Mucosa of stomach (tissue), 1 donor: Measurements from ENCODE around the gene AKAP12.
A peak's percentile ranks its signal among the peaks of the same experiment; 100 is the strongest.

ENCODE experiments used
- H3K27me3 ChIP-seq: one replicate; pipeline ENCODE4 v1.7.0; 2013; ENCODE audit warnings: mild to moderate bottlenecking, low read length; ENCODE audit not compliant: control insufficient read depth, insufficient read depth
- H3K36me3 ChIP-seq: one replicate; pipeline ENCODE4 v1.7.0; 2013; ENCODE audit warnings: low read length; ENCODE audit not compliant: control insufficient read depth, insufficient read depth
- H3K4me1 ChIP-seq: one replicate; pipeline ENCODE4 v1.7.0; 2013; ENCODE audit warnings: mild to moderate bottlenecking, low read length; ENCODE audit not compliant: control insufficient read depth, insufficient read depth
- H3K4me3 ChIP-seq: one replicate; pipeline ENCODE4 v1.7.0; 2013; ENCODE audit warnings: low read length
- H3K9ac ChIP-seq: one replicate; pipeline ENCODE4 v1.7.0; 2013; ENCODE audit warnings: mild to moderate bottlenecking, low read length, moderate library complexity
- H3K9me3 ChIP-seq: one replicate; pipeline ENCODE4 v1.7.0; 2013; ENCODE audit warnings: mild to moderate bottlenecking, low read length, moderate library complexity; ENCODE audit not compliant: control insufficient read depth
- donor health status: Pancreatic carcinoma.

The AKAP12 gene, protein sequence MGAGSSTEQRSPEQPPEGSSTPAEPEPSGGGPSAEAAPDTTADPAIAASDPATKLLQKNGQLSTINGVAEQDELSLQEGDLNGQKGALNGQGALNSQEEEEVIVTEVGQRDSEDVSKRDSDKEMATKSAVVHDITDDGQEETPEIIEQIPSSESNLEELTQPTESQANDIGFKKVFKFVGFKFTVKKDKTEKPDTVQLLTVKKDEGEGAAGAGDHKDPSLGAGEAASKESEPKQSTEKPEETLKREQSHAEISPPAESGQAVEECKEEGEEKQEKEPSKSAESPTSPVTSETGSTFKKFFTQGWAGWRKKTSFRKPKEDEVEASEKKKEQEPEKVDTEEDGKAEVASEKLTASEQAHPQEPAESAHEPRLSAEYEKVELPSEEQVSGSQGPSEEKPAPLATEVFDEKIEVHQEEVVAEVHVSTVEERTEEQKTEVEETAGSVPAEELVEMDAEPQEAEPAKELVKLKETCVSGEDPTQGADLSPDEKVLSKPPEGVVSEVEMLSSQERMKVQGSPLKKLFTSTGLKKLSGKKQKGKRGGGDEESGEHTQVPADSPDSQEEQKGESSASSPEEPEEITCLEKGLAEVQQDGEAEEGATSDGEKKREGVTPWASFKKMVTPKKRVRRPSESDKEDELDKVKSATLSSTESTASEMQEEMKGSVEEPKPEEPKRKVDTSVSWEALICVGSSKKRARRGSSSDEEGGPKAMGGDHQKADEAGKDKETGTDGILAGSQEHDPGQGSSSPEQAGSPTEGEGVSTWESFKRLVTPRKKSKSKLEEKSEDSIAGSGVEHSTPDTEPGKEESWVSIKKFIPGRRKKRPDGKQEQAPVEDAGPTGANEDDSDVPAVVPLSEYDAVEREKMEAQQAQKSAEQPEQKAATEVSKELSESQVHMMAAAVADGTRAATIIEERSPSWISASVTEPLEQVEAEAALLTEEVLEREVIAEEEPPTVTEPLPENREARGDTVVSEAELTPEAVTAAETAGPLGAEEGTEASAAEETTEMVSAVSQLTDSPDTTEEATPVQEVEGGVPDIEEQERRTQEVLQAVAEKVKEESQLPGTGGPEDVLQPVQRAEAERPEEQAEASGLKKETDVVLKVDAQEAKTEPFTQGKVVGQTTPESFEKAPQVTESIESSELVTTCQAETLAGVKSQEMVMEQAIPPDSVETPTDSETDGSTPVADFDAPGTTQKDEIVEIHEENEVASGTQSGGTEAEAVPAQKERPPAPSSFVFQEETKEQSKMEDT (N-terminal part only)

DNA sequence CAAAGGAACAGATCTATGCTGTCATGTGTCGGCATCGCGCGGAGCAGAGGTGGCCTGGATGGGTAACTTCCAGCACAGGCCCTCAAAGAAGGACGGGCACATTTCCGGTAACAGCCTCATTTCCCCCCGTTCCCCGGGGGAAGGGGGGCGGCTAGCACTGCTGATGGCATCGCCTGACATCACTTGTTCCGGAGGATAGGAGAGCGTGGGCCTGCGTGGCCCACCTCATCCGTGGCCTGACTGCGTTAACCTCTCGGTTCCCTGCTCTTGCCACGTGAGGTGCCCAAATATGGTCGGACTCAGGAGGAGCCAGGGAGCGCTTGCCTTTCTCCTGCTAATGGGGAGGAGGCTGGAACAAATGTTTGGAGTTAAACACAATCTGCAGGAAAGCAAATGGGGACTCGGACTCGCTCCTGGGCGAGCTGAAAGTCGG is at the start of gene AKAP12:
TSS of gene AKAP12 (plus strand) at position 365 of the 433 bp plus-strand sequence. CDS start 596 bp downstream, outside the sequence.
- peaks cover 24% of the 10 kb centered on the region for H3K27me3 ChIP-seq
- H3K4me1 ChIP-seq, result no peaks in the 10 kb centered on the region
- H3K9ac ChIP-seq, result peak within 1 kb of the TSS; percentile 39
- no peak within 1 kb of the TSS for H3K4me3 ChIP-seq
- H3K36me3 ChIP-seq, result no peaks in the 10 kb centered on the region
- no peaks in the 10 kb centered on the region for H3K9me3 ChIP-seq

DNA sequence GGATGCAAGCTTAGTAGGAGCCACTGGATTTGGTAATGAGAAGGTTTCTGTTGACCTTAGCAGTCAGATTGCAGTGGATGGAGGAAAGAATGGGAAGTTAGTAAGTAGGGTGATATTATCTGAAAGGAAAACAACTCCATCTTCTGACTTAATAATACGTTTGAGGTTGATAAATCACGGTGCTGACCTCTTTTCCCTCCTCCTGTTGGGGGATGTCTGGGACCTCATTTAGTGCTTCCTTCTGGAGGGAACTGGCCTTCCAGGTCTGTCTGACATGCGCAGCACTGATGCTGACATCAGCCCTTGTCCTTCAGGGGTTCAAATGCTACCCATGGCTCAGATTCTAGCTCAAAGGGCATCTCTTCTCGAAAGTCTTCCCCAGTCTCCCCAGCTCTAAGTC is 48.2 kb upstream of the AKAP12 start:
- Histone ChIP-seq H3K4me3 (no peak overlapping the region), H3K9ac (no peak overlapping the region), H3K36me3 (no peaks in the 10 kb centered on the region), H3K27me3 (no peaks in the 10 kb centered on the region), H3K9me3 (no peaks in the 10 kb centered on the region), H3K4me1 (no peaks in the 10 kb centered on the region)

DNA sequence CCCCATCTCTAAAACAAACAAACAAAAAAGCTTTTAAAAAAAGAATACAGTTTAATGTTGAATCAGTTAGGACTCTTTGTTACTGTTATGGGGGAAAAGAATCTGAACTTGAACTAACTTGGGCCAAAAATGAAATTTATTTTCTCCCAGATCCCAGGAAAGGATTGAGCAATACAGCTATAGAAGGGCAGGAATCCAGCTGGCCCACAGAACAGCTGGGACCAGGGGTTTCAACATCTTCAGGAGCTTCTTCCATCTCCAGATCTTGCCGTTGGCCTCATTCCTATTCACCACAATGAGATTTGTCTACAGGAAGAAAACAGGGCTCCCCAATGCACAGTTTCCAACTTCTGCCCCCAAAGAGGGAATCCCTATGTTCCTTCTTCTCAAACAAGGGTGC is 43.2 kb upstream of the AKAP12 start:
- Histone ChIP-seq H3K4me1 (no peaks in the 10 kb centered on the region), H3K9ac (no peak overlapping the region), H3K4me3 (no peak overlapping the region), H3K36me3 (no peaks in the 10 kb centered on the region), H3K27me3 (no peaks in the 10 kb centered on the region), H3K9me3 (no peaks in the 10 kb centered on the region)

DNA sequence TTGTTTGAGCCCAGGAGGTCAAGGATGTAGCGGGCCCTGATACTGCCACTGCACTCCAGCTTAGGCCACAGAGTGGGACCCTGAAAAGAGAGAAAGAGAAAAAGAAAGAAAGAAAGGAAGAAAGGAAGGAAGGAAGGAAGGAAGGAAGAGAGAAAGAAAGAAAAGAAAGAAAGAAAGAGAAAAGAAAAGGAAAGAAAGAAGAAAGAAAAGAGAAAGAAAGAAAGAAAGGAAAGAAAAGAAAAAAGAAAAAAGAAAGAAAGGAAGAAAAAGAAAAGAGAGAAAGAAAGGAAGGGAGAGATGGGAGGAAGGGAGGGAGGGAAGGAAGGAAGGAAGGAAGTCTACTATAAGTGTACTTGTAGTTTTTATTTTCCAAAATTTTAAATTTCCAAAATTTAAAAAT is 42.2 kb upstream of the AKAP12 start:
- Histone ChIP-seq H3K4me1 (no peaks in the 10 kb centered on the region), H3K4me3 (no peak overlapping the region), H3K9ac (no peak overlapping the region), H3K9me3 (no peaks in the 10 kb centered on the region), H3K36me3 (no peaks in the 10 kb centered on the region), H3K27me3 (no peaks in the 10 kb centered on the region)

DNA sequence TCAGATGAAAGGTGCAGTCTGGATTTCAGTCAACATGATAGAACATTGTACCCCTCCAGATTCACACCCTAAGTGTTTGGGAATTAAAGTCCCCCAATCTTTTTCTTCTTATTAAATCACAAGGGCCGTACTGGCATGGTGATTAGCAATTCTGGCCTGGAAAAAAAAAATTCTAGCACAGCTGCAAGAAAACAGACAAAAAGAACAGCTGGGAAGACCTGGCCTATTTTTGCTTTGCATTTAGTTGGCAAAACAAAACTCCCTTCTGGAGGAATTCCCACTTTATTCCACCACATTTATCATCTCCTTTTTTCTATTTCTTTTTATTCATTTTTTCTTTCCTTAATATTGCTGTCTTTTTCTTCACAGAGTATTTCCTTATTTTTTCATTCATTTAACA is 39.8 kb upstream of the AKAP12 start:
- Histone ChIP-seq H3K36me3 (no peaks in the 10 kb centered on the region), H3K4me1 (no peaks in the 10 kb centered on the region), H3K9ac (no peak overlapping the region), H3K27me3 (no peaks in the 10 kb centered on the region), H3K4me3 (no peak overlapping the region), H3K9me3 (no peaks in the 10 kb centered on the region)

DNA sequence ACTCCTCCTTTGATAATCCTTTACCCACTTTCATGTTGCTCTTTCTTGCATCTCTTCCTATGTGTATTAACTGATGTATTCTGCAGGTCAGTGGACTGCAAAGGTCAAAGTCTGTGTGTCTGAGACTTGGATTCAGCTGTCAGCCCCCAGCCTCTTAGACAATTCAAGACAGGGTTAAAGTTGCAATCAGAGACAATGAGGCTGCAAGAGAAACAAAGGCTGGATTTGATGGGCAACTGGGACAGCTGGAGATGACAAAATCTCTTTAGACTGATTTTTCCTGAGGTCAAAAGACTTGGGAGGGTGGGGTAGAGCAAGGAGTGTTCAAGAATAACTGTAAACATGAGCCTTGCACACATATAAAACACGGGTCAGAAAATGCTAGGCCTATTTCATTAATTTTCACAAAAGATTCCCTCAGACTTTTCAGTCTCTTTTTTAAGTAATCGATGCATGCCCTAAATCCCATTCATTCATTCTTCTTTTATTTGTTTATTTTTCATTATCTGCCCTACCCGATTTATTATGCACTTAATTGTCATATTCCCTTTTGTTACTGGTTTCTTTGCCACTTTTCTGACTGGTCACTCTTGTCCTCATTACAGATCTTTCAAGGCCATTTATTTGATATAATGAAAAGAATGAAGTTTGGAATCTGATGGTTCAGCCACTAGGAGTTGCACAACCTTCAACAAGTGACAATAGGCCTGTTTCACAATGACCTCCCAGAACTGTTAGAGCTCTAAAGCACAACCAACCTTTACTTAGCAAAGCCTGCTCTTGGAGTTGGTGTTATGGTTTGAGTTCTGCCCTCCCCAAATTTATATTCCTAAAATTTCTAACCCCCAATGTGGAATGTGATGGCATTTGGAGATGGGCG is 33.8 kb upstream of the AKAP12 start:
- Histone ChIP-seq H3K4me1 (no peaks in the 10 kb centered on the region), H3K27me3 (peaks cover 9% of the 10 kb centered on the region), H3K36me3 (no peaks in the 10 kb centered on the region), H3K9me3 (no peaks in the 10 kb centered on the region), H3K9ac (no peak overlapping the region), H3K4me3 (no peak overlapping the region)

DNA sequence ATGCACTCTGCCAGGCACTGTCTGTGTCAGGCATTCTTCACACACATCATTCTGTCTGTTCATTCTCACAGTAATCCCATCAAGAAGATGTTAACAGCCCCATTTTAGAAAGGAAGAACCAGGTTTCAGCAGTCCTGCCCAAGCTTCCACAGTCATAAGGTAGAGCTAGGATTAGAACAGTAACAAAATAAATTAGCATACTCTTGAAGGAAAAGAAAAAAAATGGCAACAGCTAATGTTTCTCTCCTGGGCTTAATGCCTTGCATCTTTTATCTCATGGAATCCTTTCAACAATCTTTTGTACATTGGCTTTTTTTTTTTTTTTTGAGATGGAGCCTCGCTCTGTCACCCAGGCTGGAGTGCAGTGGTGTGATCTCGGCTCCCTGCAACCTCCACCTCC is 32.1 kb upstream of the AKAP12 start:
- Histone ChIP-seq H3K27me3 (peaks cover 9% of the 10 kb centered on the region), H3K9me3 (no peaks in the 10 kb centered on the region), H3K4me1 (no peaks in the 10 kb centered on the region), H3K4me3 (no peak overlapping the region), H3K9ac (no peak overlapping the region), H3K36me3 (no peaks in the 10 kb centered on the region)

DNA sequence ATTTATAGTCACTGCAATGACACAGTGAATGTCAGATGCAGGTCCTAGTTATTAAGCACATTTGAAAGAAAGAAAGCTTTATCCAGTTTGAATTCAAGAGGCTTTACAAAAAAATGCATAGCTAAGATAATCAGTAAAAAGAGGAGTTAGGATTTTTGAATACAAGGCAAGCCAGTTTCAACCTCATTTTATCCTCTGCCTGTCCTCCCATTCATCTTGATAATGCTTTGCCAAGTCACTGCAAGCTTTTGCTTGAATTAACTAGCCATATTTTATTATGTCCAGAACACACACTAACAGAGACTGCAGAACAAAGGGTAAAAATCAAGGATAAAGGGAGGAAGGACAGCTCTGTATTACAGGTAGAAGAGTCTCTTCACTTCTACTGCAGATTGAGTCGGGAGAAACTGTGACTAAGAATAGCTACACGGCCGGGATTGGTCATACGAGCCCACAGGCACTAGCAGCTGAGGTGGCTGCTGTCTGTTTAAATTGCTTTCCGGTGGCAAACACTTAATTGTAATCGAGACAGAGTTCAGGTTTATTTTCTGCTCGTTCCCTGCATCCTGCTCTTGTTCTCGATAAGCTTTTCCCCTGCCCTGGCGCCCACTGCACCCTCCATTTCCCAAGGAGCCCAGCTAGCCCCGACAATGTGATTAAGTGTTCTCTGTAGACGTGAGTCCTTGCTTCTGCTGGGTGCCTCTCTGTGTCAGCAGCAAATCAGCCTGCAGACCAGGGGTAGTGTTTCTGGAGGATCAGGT is 30.5 kb upstream of the AKAP12 start:
- H3K4me3 ChIP-seq, result no peak overlapping the region

DNA sequence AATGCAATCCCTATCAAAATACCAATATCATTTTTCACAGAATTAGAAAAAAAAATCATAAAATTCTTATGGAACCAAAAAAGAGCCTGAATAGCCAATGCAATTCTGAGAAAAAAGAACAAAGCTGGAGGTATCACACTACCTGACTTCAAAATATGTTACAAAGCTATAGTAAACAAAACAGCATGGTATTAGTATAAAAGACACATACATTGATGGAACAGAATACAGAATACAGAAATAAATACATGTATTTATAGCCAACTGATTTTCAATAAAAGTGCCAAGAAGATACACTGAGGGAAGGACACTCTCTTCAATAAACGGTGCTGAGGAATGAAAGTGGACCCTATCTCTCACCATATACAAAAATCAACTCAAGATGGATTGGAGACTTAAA is 28.7 kb upstream of the AKAP12 start:
- Histone ChIP-seq H3K4me1 (no peaks in the 10 kb centered on the region), H3K9ac (no peak overlapping the region), H3K4me3 (no peak overlapping the region), H3K27me3 (peaks cover 9% of the 10 kb centered on the region), H3K9me3 (no peaks in the 10 kb centered on the region), H3K36me3 (no peaks in the 10 kb centered on the region)

More for the DNA sequence above, 30.5 kb upstream of the AKAP12 start:
- H3K27me3 ChIP-seq, result peaks cover 9% of the 10 kb centered on the region
- H3K4me1 ChIP-seq, result no peaks in the 10 kb centered on the region
- no peaks in the 10 kb centered on the region for H3K9me3 ChIP-seq
- H3K9ac ChIP-seq, result no peak overlapping the region
- no peaks in the 10 kb centered on the region for H3K36me3 ChIP-seq

DNA sequence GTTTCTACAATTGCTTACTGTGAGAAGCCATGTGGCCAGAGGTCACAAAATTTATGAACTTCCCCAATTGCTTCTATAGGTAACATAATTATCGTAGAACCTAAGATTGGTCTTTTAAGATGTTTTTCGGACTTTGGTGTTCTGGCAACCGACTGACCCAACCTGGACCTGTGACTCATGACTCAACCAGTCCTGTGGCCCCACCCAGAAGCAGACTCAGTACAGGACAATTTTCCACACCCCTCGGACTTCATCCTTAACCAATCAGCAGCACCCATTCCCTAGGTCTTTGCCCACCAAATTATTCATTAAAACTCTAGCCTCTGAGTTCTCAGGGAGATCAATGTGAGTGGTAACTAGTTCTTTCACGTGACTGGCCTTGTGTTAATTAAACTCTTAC is 26.4 kb upstream of the AKAP12 start:
- Histone ChIP-seq H3K4me3 (no peak overlapping the region), H3K36me3 (no peaks in the 10 kb centered on the region), H3K4me1 (no peaks in the 10 kb centered on the region), H3K9me3 (no peaks in the 10 kb centered on the region), H3K9ac (no peak overlapping the region), H3K27me3 (peaks cover 9% of the 10 kb centered on the region)
